Iris pigment epithelial cell (primary cell): ENCODE data around the gene WDR64.

Experiments
- DNase-seq: peaks from one replicate; pipeline ENCODE4 v3.0.0-alpha.2; 2011; ENCODE audit warnings: low read depth

The WDR64 gene

GRCh38 chr1:241839369-241839979, 187.4 kb downstream of the WDR64 start:
- DNase-seq: no peak

GRCh38 chr1:241840164-241840563, 188.1 kb downstream of the WDR64 start:
- no peak for DNase-seq

GRCh38 chr1:241841691-241842090, 189.6 kb downstream of the WDR64 start:
- DNase-seq: no peak

GRCh38 chr1:241842565-241842964, 190.5 kb downstream of the WDR64 start:
- DNase-seq: peak; percentile 69

GRCh38 chr1:241844593-241844992, 192.5 kb downstream of the WDR64 start:
- no peak for DNase-seq

- DNase-seq: no peak
Observed at GRCh38 chr1:241846375-241846774, 194.3 kb downstream of the WDR64 start.

- DNase-seq: no peak
Observed at GRCh38 chr1:241846862-241847539, 194.9 kb downstream of the WDR64 start.

GRCh38 chr1:241847540-241847795, 195.4 kb downstream of the WDR64 start:
- no peak for DNase-seq

- DNase-seq: peak; percentile 94
Observed at GRCh38 chr1:241847796-241848685, 196.0 kb downstream of the WDR64 start, which contains the start of gene EXO1. Gene EXO1 (plus strand): TSS chr1:241848204. CDS start chr1:241850426, 2,222 bp downstream.

- no peak for DNase-seq
Observed at GRCh38 chr1:241848686-241849344, 196.7 kb downstream of the WDR64 start.

- DNase-seq: no peak
Observed at GRCh38 chr1:241849345-241849695, 197.2 kb downstream of the WDR64 start.
